Lower leg skin (tissue), 4 donors: ENCODE measurements around the gene ABCC4. TPM values are rescaled to one million over a fixed set of nuclear protein-coding genes. Genes with fewer than 3 reads are reported as not detected.

Experiments used
- DNase-seq, 2 donors: peaks; one replicate each; pipeline ENCODE4 v3.0.0-alpha.2; 2019; ENCODE audit warnings: low spot score in 2 of 2
- H3K4me3 ChIP-seq: fragments of 200-600 bp; sonication (generic); 2 replicates; pipeline ENCODE4 v1.5.1; 2017; ENCODE audit warnings: mild to moderate bottlenecking, low read depth; ENCODE audit not compliant: poor library complexity, severe bottlenecking
- POLR2A ChIP-seq, 2 donors: fragments of 450-650 bp; IDR thresholded peaks; one replicate each; pipeline ENCODE4 v1.6.1; 2016 to 2017; ENCODE audit warnings: antibody characterized with exemption in 2 of 2, mild to moderate bottlenecking in 1 of 2, moderate library complexity in 1 of 2
- WGBS, 2 donors: methylation state at CpG; one replicate each; pipeline ENCODE4 v1.1.5; 2018; 5-methylcytosine and 5-hydroxymethylcytosine counted together
- intact Hi-C: fragments of 100-400 bp; cut with DNase I; formaldehyde crosslinking; loops from one replicate; pipeline ENCODE4 v1.15.0; 2023; ENCODE audit warnings: low total_unique reads
- total RNA-seq, 4 donors: library from RNA; depleted of rRNA; stranded (reverse); fragments of >200 nt; gene quantifications; one replicate each; pipeline ENCODE4 v1.1.0, GENCODE V29; 2016
- TF ChIP-seq, protein P1 (sequence below), 3 donors: fragments of 450-650 bp; IDR thresholded peaks; one replicate each; pipeline ENCODE4 v1.5.1; 2016; ENCODE audit warnings: antibody characterized with exemption in 3 of 3, mild to moderate bottlenecking in 3 of 3, moderate library complexity in 2 of 3

Gene ABCC4
- total RNA-seq, 4 donors from 2014 or later, result 5.1 to 30.9 (median 11.1) TPM

- TF ChIP-seq, protein P1, sequence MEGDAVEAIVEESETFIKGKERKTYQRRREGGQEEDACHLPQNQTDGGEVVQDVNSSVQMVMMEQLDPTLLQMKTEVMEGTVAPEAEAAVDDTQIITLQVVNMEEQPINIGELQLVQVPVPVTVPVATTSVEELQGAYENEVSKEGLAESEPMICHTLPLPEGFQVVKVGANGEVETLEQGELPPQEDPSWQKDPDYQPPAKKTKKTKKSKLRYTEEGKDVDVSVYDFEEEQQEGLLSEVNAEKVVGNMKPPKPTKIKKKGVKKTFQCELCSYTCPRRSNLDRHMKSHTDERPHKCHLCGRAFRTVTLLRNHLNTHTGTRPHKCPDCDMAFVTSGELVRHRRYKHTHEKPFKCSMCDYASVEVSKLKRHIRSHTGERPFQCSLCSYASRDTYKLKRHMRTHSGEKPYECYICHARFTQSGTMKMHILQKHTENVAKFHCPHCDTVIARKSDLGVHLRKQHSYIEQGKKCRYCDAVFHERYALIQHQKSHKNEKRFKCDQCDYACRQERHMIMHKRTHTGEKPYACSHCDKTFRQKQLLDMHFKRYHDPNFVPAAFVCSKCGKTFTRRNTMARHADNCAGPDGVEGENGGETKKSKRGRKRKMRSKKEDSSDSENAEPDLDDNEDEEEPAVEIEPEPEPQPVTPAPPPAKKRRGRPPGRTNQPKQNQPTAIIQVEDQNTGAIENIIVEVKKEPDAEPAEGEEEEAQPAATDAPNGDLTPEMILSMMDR (IDR thresholded peaks at IDR 0.05), result no peak
- no peak for TF ChIP-seq POLR2A (IDR thresholded peaks at IDR 0.05)
- WGBS, 2 donors, result 9 to 17% methylated on average over 13 of the region's 13 CpGs
- H3K4me3 ChIP-seq, result peak overlapping the region; percentile 73
- DNase-seq, result no peak
- intact Hi-C loops, result no loop called here
Observed at GRCh38 chr13:95301968-95302393, 730 bp upstream of the ABCC4 start.

- peak overlapping the region; percentile 73 for H3K4me3 ChIP-seq
- intact Hi-C loops, result no loop called here
- no peak for TF ChIP-seq POLR2A (IDR thresholded peaks at IDR 0.05)
- TF ChIP-seq, protein P1 (IDR thresholded peaks at IDR 0.05), result no peak
- peak; percentile 25 to 87 for DNase-seq
- 0 to 1% methylated on average over 26 to 45 of the region's 45 CpGs for WGBS, 2 donors
Observed at GRCh38 chr13:95300625-95301182, 547 bp downstream of the ABCC4 start.

DNA sequence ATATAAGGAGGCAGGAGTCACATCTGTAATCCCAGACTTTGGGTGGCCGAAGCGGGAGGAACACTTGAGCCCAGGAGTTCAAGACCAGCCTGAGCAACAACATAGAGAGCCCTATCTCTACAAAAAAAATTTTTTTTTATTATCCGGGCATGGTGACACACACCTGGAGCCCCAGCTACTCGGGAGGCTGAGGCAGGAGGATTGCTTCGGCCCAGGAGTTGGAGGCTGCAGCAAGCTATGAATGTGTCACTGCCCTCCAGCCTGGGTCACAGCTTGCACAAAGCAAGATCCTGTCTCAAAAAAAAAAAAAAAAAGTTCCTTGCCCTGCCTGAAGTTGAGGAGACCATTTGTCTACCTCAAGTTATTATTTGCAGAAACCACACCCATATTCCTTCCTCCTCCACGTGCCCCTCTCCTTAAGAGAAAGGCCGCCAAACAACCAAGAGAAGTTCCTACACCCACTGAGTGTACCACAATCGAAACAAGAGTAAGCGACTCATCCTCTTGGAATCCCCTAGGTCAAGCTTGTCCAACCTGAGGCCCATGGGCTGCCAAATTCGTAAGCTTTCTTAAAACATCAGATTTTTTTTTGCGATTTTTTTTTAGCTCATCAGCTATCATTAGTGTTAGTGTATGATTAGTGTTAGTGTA lies 2.2 kb downstream of the ABCC4 start:
- TF ChIP-seq POLR2A (IDR thresholded peaks at IDR 0.05), result no peak
- TF ChIP-seq, protein P1 (IDR thresholded peaks at IDR 0.05), result no peak
- H3K4me3 ChIP-seq, result no peak overlapping the region
- no peak for DNase-seq
- intact Hi-C loops, result no loop called here
- WGBS, 2 donors, result 84 to 86% methylated on average over 11 of the region's 11 CpGs

- intact Hi-C loops, result no loop called here
- no peak for TF ChIP-seq POLR2A (IDR thresholded peaks at IDR 0.05)
- TF ChIP-seq, protein P1 (IDR thresholded peaks at IDR 0.05), result no peak
- H3K4me3 ChIP-seq, result no peak overlapping the region
- no peak for DNase-seq
- 83 to 86% methylated on average over 8 of the region's 8 CpGs for WGBS, 2 donors
Observed at GRCh38 chr13:95298169-95298965, 2.9 kb downstream of the ABCC4 start.

- no peak overlapping the region for H3K4me3 ChIP-seq
- WGBS, 2 donors, result 53 to 65% methylated on average over 4 of the region's 4 CpGs
- TF ChIP-seq, protein P1 (IDR thresholded peaks at IDR 0.05), result no peak
- TF ChIP-seq POLR2A (IDR thresholded peaks at IDR 0.05), result no peak
- no peak for DNase-seq
- intact Hi-C loops, result no loop called here
Observed at GRCh38 chr13:95296326-95296925, 4.8 kb downstream of the ABCC4 start.
